ENCODE results near the gene VIL1. TPM values are rescaled to one million over a fixed set of nuclear protein-coding genes. Genes with fewer than 3 reads are reported as not detected.

Gene VIL1
- total and polyA plus RNA-seq, 9 of the 15 experiments (the other 6 are each of a cell fraction or from before 2014, with no cell fraction given), result 0.51 to 2.7 (median 1.2) TPM

DNA sequence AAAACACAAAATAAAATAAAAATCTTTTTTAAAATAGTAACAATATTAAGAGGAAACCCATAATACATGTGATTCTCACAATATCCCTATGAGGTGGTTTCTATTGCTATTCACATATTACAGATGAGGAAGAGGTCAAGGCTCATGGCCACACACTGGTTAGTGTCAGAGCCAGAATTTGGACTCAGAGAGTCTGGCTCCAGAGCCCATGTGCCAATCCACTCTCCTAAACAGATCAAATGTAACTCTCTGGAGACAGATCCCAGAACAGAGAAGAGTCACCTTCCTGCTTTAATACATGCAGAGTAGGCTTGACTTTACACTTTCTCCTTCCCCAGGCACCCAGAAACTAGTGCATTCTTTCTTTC, 47.0 kb upstream of the VIL1 start (continued):
- TF ChIP-seq, protein P1, sequence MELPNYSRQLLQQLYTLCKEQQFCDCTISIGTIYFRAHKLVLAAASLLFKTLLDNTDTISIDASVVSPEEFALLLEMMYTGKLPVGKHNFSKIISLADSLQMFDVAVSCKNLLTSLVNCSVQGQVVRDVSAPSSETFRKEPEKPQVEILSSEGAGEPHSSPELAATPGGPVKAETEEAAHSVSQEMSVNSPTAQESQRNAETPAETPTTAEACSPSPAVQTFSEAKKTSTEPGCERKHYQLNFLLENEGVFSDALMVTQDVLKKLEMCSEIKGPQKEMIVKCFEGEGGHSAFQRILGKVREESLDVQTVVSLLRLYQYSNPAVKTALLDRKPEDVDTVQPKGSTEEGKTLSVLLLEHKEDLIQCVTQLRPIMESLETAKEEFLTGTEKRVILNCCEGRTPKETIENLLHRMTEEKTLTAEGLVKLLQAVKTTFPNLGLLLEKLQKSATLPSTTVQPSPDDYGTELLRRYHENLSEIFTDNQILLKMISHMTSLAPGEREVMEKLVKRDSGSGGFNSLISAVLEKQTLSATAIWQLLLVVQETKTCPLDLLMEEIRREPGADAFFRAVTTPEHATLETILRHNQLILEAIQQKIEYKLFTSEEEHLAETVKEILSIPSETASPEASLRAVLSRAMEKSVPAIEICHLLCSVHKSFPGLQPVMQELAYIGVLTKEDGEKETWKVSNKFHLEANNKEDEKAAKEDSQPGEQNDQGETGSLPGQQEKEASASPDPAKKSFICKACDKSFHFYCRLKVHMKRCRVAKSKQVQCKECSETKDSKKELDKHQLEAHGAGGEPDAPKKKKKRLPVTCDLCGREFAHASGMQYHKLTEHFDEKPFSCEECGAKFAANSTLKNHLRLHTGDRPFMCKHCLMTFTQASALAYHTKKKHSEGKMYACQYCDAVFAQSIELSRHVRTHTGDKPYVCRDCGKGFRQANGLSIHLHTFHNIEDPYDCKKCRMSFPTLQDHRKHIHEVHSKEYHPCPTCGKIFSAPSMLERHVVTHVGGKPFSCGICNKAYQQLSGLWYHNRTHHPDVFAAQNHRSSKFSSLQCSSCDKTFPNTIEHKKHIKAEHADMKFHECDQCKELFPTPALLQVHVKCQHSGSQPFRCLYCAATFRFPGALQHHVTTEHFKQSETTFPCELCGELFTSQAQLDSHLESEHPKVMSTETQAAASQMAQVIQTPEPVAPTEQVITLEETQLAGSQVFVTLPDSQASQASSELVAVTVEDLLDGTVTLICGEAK (IDR thresholded peaks at IDR 0.05), result no peak
- TF ChIP-seq, protein P1 (CRISPR knock-in tag; IDR thresholded peaks at IDR 0.05), result no peak

All from K562 (cell line).